Stimulated activated CD4-positive, alpha-beta T cell treated with anti-CD3 and anti-CD28 coated beads, Interleukin-2, amount 100 ng/mL, for 24 hours (primary cell): ENCODE results near the gene PORCN.
"Not testable (repeated sequence)": the region's sequence is repeated elsewhere in the genome, so short reads cannot be mapped to it uniquely, and the experiment has no call there.

ENCODE experiments used
- DNase-seq, 2 donors: peaks; one replicate each; pipeline ENCODE4 v3.0.0-alpha.2; 2020

Gene PORCN

DNA sequence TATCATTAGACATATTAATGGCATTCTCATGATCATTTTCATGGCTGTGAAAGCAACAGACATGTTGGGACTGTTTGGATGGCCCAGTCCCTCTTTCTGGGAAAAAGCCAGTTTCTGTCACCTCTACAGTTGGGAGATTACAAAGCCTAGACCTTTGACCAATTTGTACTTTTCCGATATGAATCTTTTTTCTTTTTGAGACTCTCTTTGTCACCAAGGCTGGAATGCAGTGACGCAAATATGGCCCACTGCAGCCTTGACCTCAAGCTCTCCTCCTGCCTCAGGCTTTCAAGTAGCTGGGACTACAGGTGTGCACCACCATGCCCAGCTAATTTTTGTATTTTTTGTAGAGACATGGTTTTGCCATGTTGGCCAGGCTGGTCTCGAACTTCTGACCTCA lies 40.1 kb downstream of the PORCN start:
- DNase-seq, result no peak

DNA sequence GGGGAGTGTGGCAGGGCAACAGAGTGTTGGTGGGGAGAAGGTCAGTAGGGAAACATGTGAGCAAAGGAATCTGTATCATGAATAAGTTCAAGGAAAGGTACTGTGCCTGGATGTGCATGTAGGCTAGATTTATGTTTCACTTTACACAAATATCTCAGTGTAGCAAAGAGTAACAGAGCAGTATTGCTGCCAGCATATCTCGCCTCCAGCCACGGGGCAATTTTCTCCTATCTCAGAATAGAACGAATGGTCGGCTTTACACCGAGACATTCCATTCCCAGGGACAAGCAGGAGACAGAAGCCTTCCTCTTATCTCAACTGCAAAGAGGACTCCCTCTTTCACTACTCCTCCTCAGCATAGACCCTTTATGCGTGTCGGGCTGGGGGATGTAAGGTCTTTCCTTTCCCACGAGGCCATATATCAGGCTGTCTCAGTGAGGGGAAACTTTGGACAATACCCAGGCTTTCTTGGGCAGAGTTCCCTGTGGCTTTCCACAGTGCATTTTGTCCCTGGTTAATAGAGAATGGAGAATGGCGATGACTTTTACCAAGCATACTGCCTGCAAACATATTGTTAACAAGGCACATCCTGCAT lies 47.0 kb downstream of the PORCN start:
- DNase-seq, result not testable (repeated sequence)

DNA sequence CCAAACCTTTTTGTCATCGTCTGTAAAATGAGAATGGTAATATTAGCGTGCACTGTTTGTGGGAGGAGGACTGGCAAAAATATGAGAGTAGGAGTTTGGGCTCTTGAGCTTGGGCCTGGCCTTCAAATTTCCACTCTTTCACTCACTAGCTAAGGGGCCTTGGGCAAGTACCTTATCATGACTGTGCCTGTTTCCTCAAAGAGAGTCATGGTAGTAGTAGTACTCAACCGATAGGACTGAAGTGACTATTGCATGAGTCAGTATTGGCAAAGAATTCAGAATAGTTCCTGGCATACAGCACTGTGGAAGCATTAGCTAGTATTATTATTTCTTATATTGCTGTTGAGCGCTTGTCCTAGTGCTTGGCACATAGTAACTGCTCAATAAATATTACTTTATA lies 49.5 kb downstream of the PORCN start:
- no peak for DNase-seq

DNA sequence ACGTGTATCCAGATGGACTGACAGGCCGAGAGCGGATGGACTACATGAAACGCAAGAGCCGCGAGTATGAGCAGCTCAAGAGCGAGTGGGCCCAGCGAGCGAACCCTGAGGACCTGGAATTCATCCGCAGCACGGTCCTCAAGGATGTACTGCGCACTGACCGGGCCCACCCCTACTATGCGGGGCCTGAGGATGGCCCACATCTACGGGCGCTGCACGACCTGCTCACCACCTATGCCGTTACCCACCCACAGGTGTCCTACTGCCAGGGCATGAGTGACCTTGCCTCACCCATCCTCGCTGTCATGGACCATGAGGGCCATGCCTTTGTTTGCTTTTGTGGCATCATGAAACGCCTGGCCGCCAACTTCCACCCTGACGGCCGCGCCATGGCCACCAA lies 50.8 kb downstream of the PORCN start:
- no peak for DNase-seq

DNA sequence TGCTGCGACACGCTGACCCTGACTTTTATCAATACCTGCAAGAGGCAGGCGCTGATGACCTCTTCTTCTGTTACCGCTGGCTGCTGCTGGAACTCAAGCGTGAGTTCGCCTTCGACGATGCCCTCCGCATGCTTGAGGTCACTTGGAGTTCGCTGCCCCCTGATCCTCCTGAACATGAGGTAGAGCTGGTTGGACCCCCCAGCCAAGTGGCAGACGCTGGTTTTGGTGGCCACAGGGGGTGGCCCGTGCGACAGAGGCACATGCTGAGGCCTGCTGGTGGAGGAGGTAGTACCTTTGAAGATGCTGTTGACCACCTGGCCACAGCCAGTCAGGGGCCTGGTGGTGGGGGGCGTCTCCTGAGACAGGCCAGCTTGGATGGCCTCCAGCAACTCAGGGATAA lies 51.3 kb downstream of the PORCN start:
- DNase-seq, result no peak

DNA sequence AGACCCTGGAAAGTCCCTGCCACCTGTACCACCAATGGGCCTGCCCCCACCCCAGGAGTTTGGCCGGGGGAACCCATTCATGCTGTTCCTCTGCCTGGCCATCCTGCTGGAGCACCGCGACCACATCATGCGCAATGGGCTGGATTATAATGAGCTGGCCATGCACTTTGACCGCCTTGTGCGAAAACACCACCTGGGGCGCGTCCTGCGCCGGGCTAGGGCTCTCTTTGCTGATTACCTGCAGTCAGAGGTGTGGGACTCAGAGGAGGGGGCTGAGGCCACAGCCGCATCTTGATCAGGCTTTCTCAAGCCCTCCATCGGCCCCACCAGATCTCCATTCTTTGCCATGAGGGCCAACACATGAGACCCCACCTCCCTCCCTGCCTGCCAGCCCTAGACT lies 51.9 kb downstream of the PORCN start:
- no peak for DNase-seq

DNA sequence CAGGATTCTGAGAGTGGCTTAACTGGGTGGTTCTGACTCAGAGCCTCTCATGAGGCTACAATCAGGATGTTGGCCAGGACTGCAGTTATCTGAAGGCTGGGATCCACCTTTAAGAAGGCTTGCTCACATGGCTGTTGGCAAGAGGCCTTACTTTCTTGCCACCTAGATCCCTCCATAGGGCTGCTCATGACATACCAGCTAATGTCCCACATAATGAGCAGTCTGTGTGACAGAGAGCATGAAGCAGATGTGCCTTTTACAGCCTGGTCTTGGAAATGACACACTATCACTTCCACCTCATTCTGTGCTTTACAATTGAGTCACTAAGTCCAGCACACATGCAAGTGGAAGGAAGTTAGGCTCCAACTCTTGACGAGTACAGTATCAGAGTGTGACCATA lies 61.2 kb downstream of the PORCN start:
- DNase-seq, result no peak
